Thyroid gland (tissue), 4 donors: ENCODE measurements around the gene GCA. TPM values are rescaled to one million over a fixed set of nuclear protein-coding genes. Genes with fewer than 3 reads are reported as not detected.
A peak's percentile ranks its signal among the peaks of the same experiment; 100 is the strongest.

Experiments
- DNase-seq, 2 donors: peaks; one replicate each; pipeline ENCODE4 v3.0.0-alpha.2; 2019
- H3K27ac ChIP-seq, 3 donors: fragments of 200-600 bp; sonication (generic); 1 replicate in 2 of 3; 2 replicates in 1 of 3; pipeline ENCODE4 v1.5.1; 2016 to 2019; ENCODE audit warnings: mild to moderate bottlenecking in 1 of 3, moderate library complexity in 1 of 3
- H3K27me3 ChIP-seq: fragments of 200-600 bp; sonication (generic); one replicate; pipeline ENCODE4 v1.5.1; 2019
- H3K36me3 ChIP-seq, 2 donors: fragments of 200-600 bp; sonication (generic); one replicate each; pipeline ENCODE4 v1.5.1; 2016 to 2019
- H3K4me1 ChIP-seq, 2 donors: fragments of 200-600 bp; sonication (generic); one replicate each; pipeline ENCODE4 v1.5.1; 2017 to 2019
- H3K4me3 ChIP-seq, 3 donors: fragments of 200-600 bp; sonication (generic); replicated peaks in 1 of 3; 1 replicate in 2 of 3; 2 replicates in 1 of 3; pipeline ENCODE4 v1.5.1; 2016; ENCODE audit warnings: mild to moderate bottlenecking in 1 of 3
- H3K9me3 ChIP-seq: fragments of 200-600 bp; sonication (generic); one replicate; pipeline ENCODE4 v1.5.1; 2017
- CTCF ChIP-seq, 6 experiments: fragments of 200-600 bp in 3 of 6; fragments of 450-650 bp in 3 of 6; sonication (generic) in 3 of 6; IDR thresholded peaks; one replicate each; pipeline ENCODE4 v1.5.1; 2016 to 2019; ENCODE audit warnings: antibody characterized with exemption in 6 of 6, mild to moderate bottlenecking in 2 of 6, inconsistent platforms in 1 of 6, moderate library complexity in 1 of 6
- POLR2A ChIP-seq, 2 donors: fragments of 450-650 bp; IDR thresholded peaks; one replicate each; pipeline ENCODE4 v1.6.1; 2017; ENCODE audit warnings: antibody characterized with exemption in 2 of 2, mild to moderate bottlenecking in 2 of 2, moderate library complexity in 1 of 2
- WGBS, 2 donors: methylation state at CpG; one replicate each; pipeline ENCODE4 v1.1.5; 2017; 5-methylcytosine and 5-hydroxymethylcytosine counted together
- intact Hi-C: fragments of 100-400 bp; cut with DNase I; formaldehyde crosslinking; loops from one replicate; pipeline ENCODE4 v1.15.1; 2023
- total RNA-seq, 4 donors: library from RNA; depleted of rRNA; stranded (reverse); fragments of >200 nt; gene quantifications; one replicate each; pipeline ENCODE4 v1.2.3, GENCODE V29; 2016

The GCA gene
- total RNA-seq: 10 to 100 TPM; 15.7 to 36.8 (median 31.6) TPM

- Histone ChIP-seq H3K9me3 (no peaks in the 10 kb centered on the region), H3K27ac (peak within 1 kb of the TSS; percentile 55 to 73 (median 72)), H3K4me3 (peak within 1 kb of the TSS; percentile 79 to 96 (median 87)), H3K27me3 (no peaks in the 10 kb centered on the region), H3K36me3 (no peaks in the 10 kb centered on the region), H3K4me1 (peaks cover 0 to 8% of the 10 kb centered on the region in 2 donors)
- intact Hi-C loops: no loop called here
- DNase-seq: peak; percentile 98 to 99
- WGBS, 2 donors: 0 to 1% methylated on average over 24 to 30 of the region's 57 CpGs
- TF ChIP-seq POLR2A (IDR thresholded peaks at IDR 0.05) (peak; percentile 3 to 83), CTCF (IDR thresholded peaks at IDR 0.05) (peak in 1 of 6 experiments; percentile 17)
Measured at GRCh38 chr2:162343824-162344616, at the start of gene GCA. Gene GCA, plus strand, starts transcription at chr2:162344132. Its CDS starts 117 bp downstream, at chr2:162344249.

- Histone ChIP-seq H3K36me3 (peaks cover 0 to 3% of the 10 kb centered on the region in 2 donors), H3K27me3 (no peaks in the 10 kb centered on the region), H3K9me3 (no peaks in the 10 kb centered on the region), H3K27ac (no peak overlapping the region), H3K4me1 (no peaks in the 10 kb centered on the region), H3K4me3 (no peak overlapping the region)
- WGBS, 2 donors: 89 to 94% methylated on average over 2 of the region's 2 CpGs
- intact Hi-C loops: loop anchor here (5.0 kb wide), 1 partner anchor 73 kb away; no protein-coding TSS in a partner anchor
- no peak for DNase-seq
- TF ChIP-seq CTCF (IDR thresholded peaks at IDR 0.05): no peak
- TF ChIP-seq POLR2A (IDR thresholded peaks at IDR 0.05): no peak
Measured at GRCh38 chr2:162295009-162295408, 48.9 kb upstream of the GCA start.

GRCh38 chr2:162297925-162298552 lies 45.9 kb upstream of the GCA start:
- peak; percentile 53 to 58 for DNase-seq
- Histone ChIP-seq H3K27ac (no peak overlapping the region), H3K4me3 (no peak overlapping the region), H3K36me3 (peaks cover 0 to 3% of the 10 kb centered on the region in 2 donors), H3K9me3 (no peaks in the 10 kb centered on the region), H3K27me3 (no peaks in the 10 kb centered on the region), H3K4me1 (no peaks in the 10 kb centered on the region)
- intact Hi-C loops: loop anchor here (5.0 kb wide), 1 partner anchor 76 kb away; no protein-coding TSS in a partner anchor
- TF ChIP-seq CTCF (IDR thresholded peaks at IDR 0.05) (peak; percentile 52 to 87 (median 75)), POLR2A (IDR thresholded peaks at IDR 0.05) (no peak)
- 62 to 64% methylated on average over 5 of the region's 5 CpGs for WGBS, 2 donors

- DNase-seq: no peak
- Histone ChIP-seq H3K4me3 (no peak overlapping the region), H3K4me1 (no peaks in the 10 kb centered on the region), H3K27ac (no peak overlapping the region), H3K36me3 (peaks cover 0 to 3% of the 10 kb centered on the region in 2 donors), H3K9me3 (no peaks in the 10 kb centered on the region), H3K27me3 (no peaks in the 10 kb centered on the region)
- 89 to 94% methylated on average over 9 of the region's 9 CpGs for WGBS, 2 donors
- TF ChIP-seq POLR2A (IDR thresholded peaks at IDR 0.05) (no peak), CTCF (IDR thresholded peaks at IDR 0.05) (no peak)
- intact Hi-C loops: loop anchor here (5.0 kb wide), 1 partner anchor 77 kb away; no protein-coding TSS in a partner anchor
Measured at GRCh38 chr2:162298669-162299335, 45.1 kb upstream of the GCA start.
